PC-3 (cell line): Measurements from ENCODE around the gene TMEM52B. TPM values are rescaled to one million over a fixed set of nuclear protein-coding genes. Genes with fewer than 3 reads are reported as not detected.

Experiments used
- ATAC-seq: fragments of 200-7000 bp; cut with Tn5 transposase; 2 replicates; pipeline ENCODE4 v1.9.1; 2020; ENCODE audit warnings: mild to moderate bottlenecking, moderate library complexity
- BruUV-seq: library from RNA; stranded (reverse); fragments of 400-500 nt; replicated peaks from 2 replicates; lab custom pipeline; 2021; lab: Mats Ljungman, UMichigan
- CTCF ChIA-PET: fragments of 300-600 bp; sonication (Branson Sonifier 250); formaldehyde crosslinking; loops from one replicate; lab custom pipeline; 2022; ENCODE audit warnings: antibody characterized with exemption; lab: Charles Lee
- POLR2A ChIA-PET: fragments of 300-600 bp; sonication (Branson Sonifier 250); formaldehyde crosslinking; loops from one replicate; lab custom pipeline; 2022; ENCODE audit warnings: antibody characterized with exemption; ENCODE audit not compliant: unreplicated experiment; lab: Charles Lee
- DNase-seq: peaks from one replicate; pipeline ENCODE4 v3.0.0-alpha.2; 2015
- H2AFZ ChIP-seq: fragments of 300-600 bp; sonication (generic); 2 replicates; pipeline ENCODE4 v1.6.0; 2016; ENCODE audit warnings: antibody characterized with exemption, low read length
- H3F3A ChIP-seq: fragments of 300-600 bp; sonication (generic); one replicate; pipeline ENCODE4 v1.6.0; 2017; ENCODE audit warnings: antibody characterized with exemption, low read length, control low read depth, mild to moderate bottlenecking; ENCODE audit not compliant: unreplicated experiment
- H3K27ac ChIP-seq: fragments of 300-600 bp; sonication (generic); 2 replicates; pipeline ENCODE4 v1.5.1; 2016; ENCODE audit warnings: mild to moderate bottlenecking, low read length
- H3K27me3 ChIP-seq: fragments of 300-600 bp; sonication (generic); 2 replicates; pipeline ENCODE4 v1.6.1; 2016; ENCODE audit warnings: low read length, mixed read lengths
- H3K36me3 ChIP-seq: fragments of 300-600 bp; sonication (generic); 2 replicates; pipeline ENCODE4 v1.6.1; 2016; ENCODE audit warnings: low read depth, mixed run types, low read length, mixed read lengths
- H3K4me1 ChIP-seq: fragments of 300-600 bp; sonication (generic); 2 replicates; pipeline ENCODE4 v1.5.1; 2016; ENCODE audit warnings: low read length; ENCODE audit not compliant: insufficient read depth
- H3K4me2 ChIP-seq: fragments of 300-600 bp; sonication (generic); 2 replicates; pipeline ENCODE4 v1.6.0; 2016; ENCODE audit warnings: low read length
- H3K4me3 ChIP-seq: fragments of 300-600 bp; sonication (generic); 2 replicates; pipeline ENCODE4 v1.5.1; 2016; ENCODE audit warnings: mild to moderate bottlenecking, low read length, mixed read lengths
- H3K79me2 ChIP-seq: fragments of 300-600 bp; sonication (generic); 2 replicates; pipeline ENCODE4 v1.6.1; 2017; ENCODE audit warnings: low read length, mixed read lengths
- H3K9ac ChIP-seq: fragments of 300-600 bp; sonication (generic); 2 replicates; pipeline ENCODE4 v1.6.0; 2016; ENCODE audit warnings: mild to moderate bottlenecking, low read length
- H3K9me2 ChIP-seq: fragments of 300-600 bp; sonication (generic); replicated peaks from 2 replicates; pipeline ENCODE4 v1.6.1; 2016; ENCODE audit warnings: mixed run types, low read length, mixed read lengths
- H3K9me3 ChIP-seq: fragments of 300-600 bp; sonication (generic); 2 replicates; pipeline ENCODE4 v1.6.1; 2016; ENCODE audit warnings: low read length, mixed read lengths
- H4K20me1 ChIP-seq: fragments of 300-600 bp; sonication (generic); 2 replicates; pipeline ENCODE4 v1.6.1; 2016; ENCODE audit warnings: low read length, mixed read lengths
- CTCF ChIP-seq: fragments of 300-600 bp; sonication (generic); conservative IDR thresholded peaks from 2 replicates; pipeline ENCODE4 v1.5.1; 2017; ENCODE audit warnings: antibody characterized with exemption, low read depth, mild to moderate bottlenecking, low read length
- EZH2 ChIP-seq: fragments of 300-600 bp; sonication (generic); IDR thresholded peaks from one replicate; pipeline ENCODE4 v1.6.1; 2017; ENCODE audit warnings: antibody characterized with exemption, mild to moderate bottlenecking, low read length; ENCODE audit not compliant: unreplicated experiment
- EZH2phosphoT487 ChIP-seq: fragments of 300-600 bp; sonication (generic); IDR thresholded peaks from 2 replicates; pipeline ENCODE4 v1.6.1; 2018; ENCODE audit warnings: mild to moderate bottlenecking, antibody characterized with exemption, low read length, borderline replicate concordance
- intact Hi-C: fragments of 100-400 bp; cut with micrococcal nuclease; formaldehyde crosslinking; loops from 2 replicates; pipeline ENCODE4 v1.9.0; 2023
- total RNA-seq: library from RNA; depleted of rRNA; stranded (reverse); fragments of >200 nt; gene quantifications from 2 replicates; pipeline ENCODE4 v1.2.3, GENCODE V29; 2014

Gene TMEM52B
- total RNA-seq, 1 experiment from 2014 or later, result not detected

DNA sequence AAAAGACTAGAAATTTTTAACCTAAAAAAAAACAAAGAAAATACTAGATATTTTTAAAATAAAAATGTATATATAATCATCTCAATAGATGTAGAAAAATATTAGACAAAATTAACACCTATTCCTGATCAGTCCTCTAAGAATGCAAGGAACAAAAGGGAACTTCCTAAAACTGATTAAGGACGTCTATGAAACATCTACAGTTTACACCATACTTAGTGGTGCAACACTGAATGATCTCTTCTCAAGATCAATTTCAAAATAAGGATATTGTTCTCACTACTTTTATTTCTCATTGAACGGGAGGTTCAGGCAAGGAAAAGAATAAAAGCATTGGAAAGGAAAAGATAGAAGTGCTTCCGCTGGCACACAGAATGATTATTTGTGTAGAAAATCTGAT, 22.9 kb upstream of the TMEM52B start:
- CTCF ChIA-PET, result no interaction called here
- Histone ChIP-seq H2AFZ (no peak overlapping the region), H3K4me1 (no peaks in the 10 kb centered on the region), H3K79me2 (no peaks in the 10 kb centered on the region), H3K27me3 (no peaks in the 10 kb centered on the region), H3K4me2 (no peak overlapping the region), H3K9me2 (no peaks in the 10 kb centered on the region), H3K36me3 (no peaks in the 10 kb centered on the region), H3K4me3 (no peak overlapping the region), H3K9me3 (no peaks in the 10 kb centered on the region), H3F3A (no peaks in the 10 kb centered on the region), H3K9ac (no peak overlapping the region), H3K27ac (no peak overlapping the region), H4K20me1 (no peaks in the 10 kb centered on the region)
- intact Hi-C loops, result no loop called here
- POLR2A ChIA-PET, result no interaction called here
- no TSS peak for BruUV-seq
- ATAC-seq (no peak), DNase-seq (no peak)
- no peak for TF ChIP-seq CTCF
- no peak for TF ChIP-seq EZH2
- TF ChIP-seq EZH2phosphoT487, result no peak

DNA sequence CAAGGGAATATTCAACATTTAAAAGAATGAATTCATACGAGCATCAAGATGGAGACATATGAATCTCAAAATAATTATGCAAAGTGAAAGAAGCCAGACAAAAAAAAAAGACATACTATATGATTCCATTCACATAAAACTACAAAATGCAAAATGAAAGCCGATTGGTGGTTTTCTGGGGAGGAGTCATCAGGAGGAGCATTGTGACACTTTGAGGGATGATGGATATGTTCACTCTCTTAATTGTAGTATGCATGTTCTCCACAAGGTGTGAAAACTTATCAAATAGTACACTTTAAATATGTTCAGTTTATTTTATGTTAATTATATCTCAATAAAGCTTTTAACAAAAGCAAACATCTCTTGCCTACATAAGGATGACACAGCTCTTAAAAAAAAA, 20.4 kb upstream of the TMEM52B start:
- Histone ChIP-seq H3K36me3 (no peaks in the 10 kb centered on the region), H3K4me1 (no peaks in the 10 kb centered on the region), H3K9me3 (no peaks in the 10 kb centered on the region), H3K4me3 (no peak overlapping the region), H2AFZ (no peak overlapping the region), H3K4me2 (no peak overlapping the region), H3K27me3 (no peaks in the 10 kb centered on the region), H4K20me1 (no peaks in the 10 kb centered on the region), H3K9ac (no peak overlapping the region), H3K27ac (no peak overlapping the region), H3K79me2 (no peaks in the 10 kb centered on the region), H3K9me2 (no peaks in the 10 kb centered on the region), H3F3A (no peaks in the 10 kb centered on the region)
- DNase-seq, result no peak
- intact Hi-C loops, result no loop called here
- no TSS peak for BruUV-seq
- no peak for TF ChIP-seq EZH2
- no peak for TF ChIP-seq CTCF
- TF ChIP-seq EZH2phosphoT487, result no peak
- CTCF ChIA-PET, result no interaction called here
- no peak for ATAC-seq
- POLR2A ChIA-PET, result no interaction called here

DNA sequence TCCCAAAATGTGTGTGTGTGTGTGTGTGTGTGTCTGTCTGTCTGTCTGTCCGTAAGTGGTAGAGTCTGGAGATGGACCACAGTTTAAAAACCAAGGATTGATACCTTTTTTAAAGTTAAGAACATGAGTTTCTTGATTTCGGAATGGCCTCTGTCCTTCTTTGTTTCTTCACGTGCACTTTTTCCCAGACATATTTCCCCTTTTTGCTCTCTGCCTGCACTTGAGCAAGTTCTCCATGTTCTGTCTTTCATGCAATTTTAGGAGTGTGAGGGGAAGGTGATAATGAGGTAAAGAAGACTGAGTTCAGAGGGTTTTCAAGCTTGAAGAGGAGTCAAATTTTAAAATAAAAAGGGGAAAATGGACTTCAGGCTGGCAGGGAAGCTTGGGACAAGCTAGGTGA, 19.6 kb upstream of the TMEM52B start:
- no peaks in the 10 kb centered on the region for H3K36me3 ChIP-seq
- H3K9me3 ChIP-seq, result no peaks in the 10 kb centered on the region

More for the DNA sequence above, 19.6 kb upstream of the TMEM52B start:
- no peaks in the 10 kb centered on the region for H3K9me2 ChIP-seq
- ChIA-PET CTCF (no interaction called here), POLR2A (no interaction called here)
- H3K27ac ChIP-seq, result no peak overlapping the region
- H3K4me2 ChIP-seq, result no peak overlapping the region
- no peaks in the 10 kb centered on the region for H3F3A ChIP-seq
- DNase-seq, result no peak
- H3K4me1 ChIP-seq, result no peaks in the 10 kb centered on the region
- no peaks in the 10 kb centered on the region for H3K27me3 ChIP-seq
- no peaks in the 10 kb centered on the region for H4K20me1 ChIP-seq
- no peaks in the 10 kb centered on the region for H3K79me2 ChIP-seq
- ATAC-seq, result no peak
- H2AFZ ChIP-seq, result no peak overlapping the region
- intact Hi-C loops, result no loop called here
- H3K4me3 ChIP-seq, result no peak overlapping the region
- BruUV-seq, result no TSS peak
- no peak for TF ChIP-seq CTCF
- TF ChIP-seq EZH2phosphoT487, result no peak
- no peak overlapping the region for H3K9ac ChIP-seq
